Smooth muscle cell (in vitro differentiated cells): Measurements from ENCODE around the gene OPCML. TPM values are rescaled to one million over a fixed set of nuclear protein-coding genes. Genes with fewer than 3 reads are reported as not detected.

Source experiments
- DNase-seq: peaks from one replicate; lab custom pipeline; 2025; ENCODE audit not compliant: unreplicated experiment; lab: John Stamatoyannopoulos, UW
- H2AFZ ChIP-seq: fragments of 200-600 bp; sonication (generic); 2 replicates; pipeline ENCODE4 v1.6.0; 2016; ENCODE audit warnings: antibody characterized with exemption, low read depth, mild to moderate bottlenecking
- H3F3A ChIP-seq: fragments of 200-600 bp; sonication (generic); 2 replicates; pipeline ENCODE4 v1.6.0; 2017; ENCODE audit warnings: antibody characterized with exemption, low read depth
- H3K27ac ChIP-seq: fragments of 200-600 bp; sonication (generic); 2 replicates; pipeline ENCODE4 v1.5.1; 2016; ENCODE audit warnings: low read depth, mild to moderate bottlenecking
- H3K27me3 ChIP-seq: fragments of 200-600 bp; sonication (generic); 2 replicates; pipeline ENCODE4 v1.6.1; 2016; ENCODE audit warnings: low read depth, mild to moderate bottlenecking
- H3K36me3 ChIP-seq: fragments of 200-600 bp; sonication (generic); 2 replicates; pipeline ENCODE4 v1.5.1; 2016; ENCODE audit warnings: low read depth
- H3K4me1 ChIP-seq: fragments of 200-600 bp; sonication (generic); 2 replicates; pipeline ENCODE4 v1.5.1; 2016; ENCODE audit warnings: low read depth
- H3K4me2 ChIP-seq: fragments of 200-600 bp; sonication (generic); 2 replicates; pipeline ENCODE4 v1.6.0; 2016; ENCODE audit warnings: mild to moderate bottlenecking
- H3K4me3 ChIP-seq: fragments of 200-600 bp; sonication (generic); 2 replicates; pipeline ENCODE4 v1.5.1; 2016; ENCODE audit warnings: mild to moderate bottlenecking
- H3K79me2 ChIP-seq: fragments of 200-600 bp; sonication (generic); 2 replicates; pipeline ENCODE4 v1.6.0; 2016; ENCODE audit warnings: low read depth, mild to moderate bottlenecking
- H3K9ac ChIP-seq: fragments of 200-600 bp; sonication (generic); 2 replicates; pipeline ENCODE4 v1.6.0; 2016; ENCODE audit warnings: low read depth
- H3K9me3 ChIP-seq: fragments of 200-600 bp; sonication (generic); replicated peaks from 2 replicates; pipeline ENCODE4 v1.5.1; 2016; ENCODE audit warnings: low read depth
- H4K20me1 ChIP-seq: fragments of 200-600 bp; sonication (generic); 2 replicates; pipeline ENCODE4 v1.6.0; 2016; ENCODE audit warnings: low read depth
- CTCF ChIP-seq: fragments of 200-600 bp; sonication (generic); IDR thresholded peaks from 2 replicates; pipeline ENCODE4 v1.5.1; 2017; ENCODE audit warnings: borderline replicate concordance, mild to moderate bottlenecking, antibody characterized with exemption; ENCODE audit not compliant: insufficient read depth, poor library complexity, severe bottlenecking
- WGBS: methylation state at CpG from one replicate; pipeline ENCODE4 v1.1.7; 2016; ENCODE audit warnings: low lambda C conversion rate; 5-methylcytosine and 5-hydroxymethylcytosine counted together
- polyA plus RNA-seq: library from polyadenylated mRNA; unstranded; fragments of >200 nt; fragmentation: Nextera tagmentation; extraction: Ambion mirVana; gene quantifications from 2 replicates; pipeline ENCODE4 v1.2.1, GENCODE V29; 2016
- total RNA-seq: library from RNA; depleted of rRNA; stranded (reverse); fragments of >200 nt; gene quantifications from 2 replicates; pipeline ENCODE4 v1.2.3, GENCODE V29; 2014

The OPCML gene
- total and polyA plus RNA-seq, 2 experiments from 2014 or later: 0.42 to 0.58 TPM

GRCh38 chr11:132671851-132672370 is 860.4 kb downstream of the OPCML start:
- WGBS: 87% methylated on average over 3 of the region's 3 CpGs
- H3K27ac ChIP-seq: no peak overlapping the region
- no peak overlapping the region for H3K4me3 ChIP-seq
- TF ChIP-seq CTCF: no peak
- DNase-seq: no peak
- no peaks in the 10 kb centered on the region for H3K9me3 ChIP-seq
- no peak overlapping the region for H3K9ac ChIP-seq
- H3F3A ChIP-seq: no peaks in the 10 kb centered on the region
- H2AFZ ChIP-seq: no peak overlapping the region
- no peaks in the 10 kb centered on the region for H4K20me1 ChIP-seq
- H3K4me1 ChIP-seq: no peaks in the 10 kb centered on the region
- H3K27me3 ChIP-seq: no peaks in the 10 kb centered on the region
- H3K79me2 ChIP-seq: no peaks in the 10 kb centered on the region
- H3K4me2 ChIP-seq: no peak overlapping the region
- H3K36me3 ChIP-seq: no peaks in the 10 kb centered on the region

- WGBS: 92% methylated on average over 5 of the region's 5 CpGs
- no peaks in the 10 kb centered on the region for H3K27me3 ChIP-seq
- no peak overlapping the region for H3K4me3 ChIP-seq
- no peak for DNase-seq
- H3K9ac ChIP-seq: no peak overlapping the region
- no peaks in the 10 kb centered on the region for H3K9me3 ChIP-seq
- TF ChIP-seq CTCF: no peak
- no peak overlapping the region for H2AFZ ChIP-seq
- H3K4me1 ChIP-seq: no peaks in the 10 kb centered on the region
- H4K20me1 ChIP-seq: no peaks in the 10 kb centered on the region
- H3K79me2 ChIP-seq: no peaks in the 10 kb centered on the region
- H3K4me2 ChIP-seq: no peak overlapping the region
- no peaks in the 10 kb centered on the region for H3K36me3 ChIP-seq
- no peaks in the 10 kb centered on the region for H3F3A ChIP-seq
- no peak overlapping the region for H3K27ac ChIP-seq
These were observed 861.2 kb downstream of the OPCML start for GRCh38 chr11:132670921-132671675.

- H3K36me3 ChIP-seq: no peaks in the 10 kb centered on the region
- 95% methylated on average over 5 of the region's 5 CpGs for WGBS
- TF ChIP-seq CTCF: no peak
These were observed 862.4 kb downstream of the OPCML start for GRCh38 chr11:132669949-132670348.

GRCh38 chr11:132665205-132665604 is 867.1 kb downstream of the OPCML start:
- Histone ChIP-seq H3K9ac (no peak overlapping the region), H3K36me3 (no peaks in the 10 kb centered on the region), H4K20me1 (no peaks in the 10 kb centered on the region), H3F3A (no peaks in the 10 kb centered on the region), H3K4me2 (no peak overlapping the region), H3K4me1 (no peaks in the 10 kb centered on the region), H3K27me3 (no peaks in the 10 kb centered on the region), H3K79me2 (no peaks in the 10 kb centered on the region), H3K27ac (no peak overlapping the region), H3K9me3 (no peaks in the 10 kb centered on the region), H3K4me3 (no peak overlapping the region), H2AFZ (no peak overlapping the region)
- TF ChIP-seq CTCF: no peak
- DNase-seq: no peak
- WGBS: 97% methylated on average over 4 of the region's 4 CpGs

More at GRCh38 chr11:132669949-132670348, 862.4 kb downstream of the OPCML start:
- Histone ChIP-seq H3K4me2 (no peak overlapping the region), H3F3A (no peaks in the 10 kb centered on the region), H3K27ac (no peak overlapping the region), H4K20me1 (no peaks in the 10 kb centered on the region), H3K9ac (no peak overlapping the region), H3K79me2 (no peaks in the 10 kb centered on the region), H3K4me1 (no peaks in the 10 kb centered on the region), H3K9me3 (no peaks in the 10 kb centered on the region), H3K4me3 (no peak overlapping the region), H3K27me3 (no peaks in the 10 kb centered on the region), H2AFZ (no peak overlapping the region)
- DNase-seq: no peak
